HepG2 (cell line): ENCODE measurements around the gene SMAD3. TPM values are rescaled to one million over a fixed set of nuclear protein-coding genes. Genes with fewer than 3 reads are reported as not detected.

Source experiments
- ATAC-seq: fragments of 200-7000 bp; cut with Tn5 transposase; 3 replicates; pipeline ENCODE4 v1.9.1; 2020; ENCODE audit warnings: mild to moderate bottlenecking, moderate library complexity
- BruUV-seq: library from RNA; stranded (reverse); fragments of 400-500 nt; replicated peaks from 2 replicates; lab custom pipeline; 2021; lab: Mats Ljungman, UMichigan
- CTCF ChIA-PET: fragments of 300-600 bp; formaldehyde crosslinking; extraction: SDS; loops from one replicate; lab custom pipeline; 2021; ENCODE audit warnings: low total read pairs, inconsistent platforms, low intra/inter-chr PET ratio; lab: Yijun Ruan, JAX
- POLR2A ChIA-PET: fragments of 350-600 bp; sonication (Branson Sonifier 250); formaldehyde crosslinking; loops from one replicate; lab custom pipeline; 2020; ENCODE audit warnings: antibody characterized with exemption, inconsistent platforms; lab: Yijun Ruan, JAX
- DNase-seq: peaks from one replicate; pipeline ENCODE4 v3.0.0-alpha.2; 2015; ENCODE audit warnings: low spot score
- FAIRE-seq: peaks from 3 replicates; lab custom pipeline; 2011; peaks lifted over from hg19 to GRCh38; lab: Jason Lieb, UNC
- H2AFZ ChIP-seq: one replicate; pipeline ENCODE4 v1.6.1; 2011; ENCODE audit warnings: low read length, inconsistent platforms
- H3K27ac ChIP-seq: fragments of 300-600 bp; 3 replicates; pipeline ENCODE4 v1.8.0; 2011; ENCODE audit warnings: mixed run types, mild to moderate bottlenecking, mixed read lengths, low read length, inconsistent platforms; ENCODE audit not compliant: insufficient read depth; ENCODE audit errors: extremely low read length
- H3K27me3 ChIP-seq, 2 experiments: fragments of 200-600 bp in 1 of 2; 2 replicates in 1 of 2; 3 replicates in 1 of 2; pipeline versions ENCODE4 v1.6.0 to v1.8.0; 2011; ENCODE audit warnings: low read length in 2 of 2, mild to moderate bottlenecking in 2 of 2, moderate library complexity in 2 of 2, inconsistent platforms in 1 of 2; ENCODE audit not compliant: insufficient read depth in 2 of 2, control insufficient read depth in 1 of 2
- H3K36me3 ChIP-seq, 2 experiments: fragments of 200-600 bp in 1 of 2; replicated peaks in 1 of 2; 2 replicates in 1 of 2; 3 replicates in 1 of 2; pipeline versions ENCODE4 v1.5.1 to v1.8.0; 2011; ENCODE audit warnings: low read length in 2 of 2, inconsistent platforms in 1 of 2; ENCODE audit not compliant: insufficient read depth in 2 of 2, control insufficient read depth in 1 of 2
- H3K4me1 ChIP-seq: 2 replicates; pipeline ENCODE4 v1.5.1; 2012; ENCODE audit warnings: low read length, inconsistent platforms; ENCODE audit not compliant: insufficient read depth
- H3K4me2 ChIP-seq: 2 replicates; pipeline ENCODE4 v1.6.0; 2011; ENCODE audit warnings: low read depth, low read length, inconsistent platforms
- H3K4me3 ChIP-seq, 3 experiments: fragments of 200-600 bp in 1 of 3; sonication (generic), shearing (Covaris generic) in 1 of 3; replicated peaks in 1 of 3; 2 replicates each; pipeline ENCODE4 v1.5.1; 2011 to 2016; ENCODE audit warnings: low read length in 3 of 3, inconsistent platforms in 2 of 3, low read depth in 2 of 3, mild to moderate bottlenecking in 2 of 3, control low read depth in 1 of 3, mixed read lengths in 1 of 3; ENCODE audit not compliant: insufficient read depth in 1 of 3
- H3K79me2 ChIP-seq: one replicate; pipeline ENCODE4 v1.6.1; 2011; ENCODE audit warnings: low read length, inconsistent platforms; ENCODE audit not compliant: insufficient read depth
- H3K9ac ChIP-seq: 2 replicates; pipeline ENCODE4 v1.6.0; 2011; ENCODE audit warnings: mild to moderate bottlenecking, low read depth, low read length, inconsistent platforms; ENCODE audit not compliant: insufficient read depth
- H3K9me3 ChIP-seq: 2 replicates; pipeline ENCODE4 v1.5.1; 2012; ENCODE audit warnings: mild to moderate bottlenecking, low read length
- H4K20me1 ChIP-seq: 2 replicates; pipeline ENCODE4 v1.6.0; 2011; ENCODE audit warnings: inconsistent platforms, mild to moderate bottlenecking, low read length, moderate library complexity; ENCODE audit not compliant: insufficient read depth
- HNRNPL ChIP-seq: fragments of 200-400 bp; formaldehyde crosslinking; IDR thresholded peaks from 2 replicates; pipeline ENCODE4 v1.6.1; 2017; ENCODE audit warnings: mild to moderate bottlenecking, low read depth, low read length
- TRAFD1 ChIP-seq: sonication (generic); formaldehyde crosslinking; IDR thresholded peaks from 2 replicates; pipeline ENCODE4 v1.5.1; 2020; ENCODE audit warnings: missing genetic modification reagents, mild to moderate bottlenecking, borderline replicate concordance
- ZSCAN20 ChIP-seq: sonication (generic); formaldehyde crosslinking; IDR thresholded peaks from 2 replicates; pipeline ENCODE4 v1.4.0; 2020; ENCODE audit warnings: missing genetic modification reagents, mild to moderate bottlenecking, borderline replicate concordance
- WGBS: methylation state at CpG from one replicate; pipeline ENCODE4 v1.1.6; 2017; ENCODE audit warnings: low lambda C conversion rate; 5-methylcytosine and 5-hydroxymethylcytosine counted together
- in situ Hi-C: cut with HindIII; loops from 2 replicates; pipeline ENCODE4 v1.10.0; 2017; ENCODE audit warnings: low pct_unique_long_range_greater_than_20kb; ENCODE audit not compliant: extremely low pct_ligation_motif_present
- intact Hi-C: fragments of 100-400 bp; cut with micrococcal nuclease; formaldehyde crosslinking; loops from one replicate; pipeline ENCODE4 v1.10.0; 2022; ENCODE audit not compliant: unreplicated experiment
- polyA plus RNA-seq, 8 experiments: library from polyadenylated mRNA; depleted of rRNA in 3 of 8; stranded (reverse) in 7 of 8; unstranded in 1 of 8; fragments of >200 nt; fragmentation: Illumina TruSeq in 4 of 8; extraction: Trizol in 4 of 8; gene quantifications; 2 replicates each; pipeline versions ENCODE4 v1.2.1 to v1.2.3, GENCODE V29; 2011 to 2016; ENCODE audit warnings: low read depth in 4 of 8, missing spikeins in 1 of 8, mixed read lengths in 1 of 8; ENCODE audit not compliant: insufficient read depth in 1 of 8
- total RNA-seq, 5 experiments: library from RNA; depleted of rRNA; stranded (reverse); fragments of >200 nt; fragmentation: Illumina TruSeq; extraction: Trizol; gene quantifications; 2 replicates each; pipeline ENCODE4 v1.2.3, GENCODE V29; 2016; ENCODE audit warnings: low read depth in 1 of 5
- TF ChIP-seq, protein P1 (sequence below): sonication (generic); formaldehyde crosslinking; IDR thresholded peaks from 2 replicates; pipeline ENCODE4 v1.4.0; 2020; ENCODE audit warnings: mild to moderate bottlenecking, missing genetic modification reagents
- TF ChIP-seq, protein P2 (sequence below): sonication (generic); formaldehyde crosslinking; IDR thresholded peaks from 2 replicates; pipeline ENCODE4 v1.8.1; 2023; ENCODE audit warnings: mild to moderate bottlenecking, inconsistent platforms, moderate library complexity, missing genetic modification reagents, borderline replicate concordance
- TF ChIP-seq, protein P3 (sequence below): IDR thresholded peaks from 2 replicates; pipeline ENCODE4 v1.6.1; 2016; ENCODE audit warnings: low read depth

The SMAD3 gene
- total and polyA plus RNA-seq, 2 of the 13 experiments (the other 11 are each of a cell fraction or from before 2014, with no cell fraction given) = 8.6 to 56.3 TPM

- no peak overlapping the region for H3K4me3 ChIP-seq
- no peaks in the 10 kb centered on the region for H3K9me3 ChIP-seq
- no peak overlapping the region for H2AFZ ChIP-seq
- no peak overlapping the region for H3K4me2 ChIP-seq
- CTCF ChIA-PET = no interaction called here
- no peak for DNase-seq
- FAIRE-seq = no peak
- peaks cover 83% of the 10 kb centered on the region for H4K20me1 ChIP-seq
- TF ChIP-seq ZSCAN20 = no peak
- no peak for TF ChIP-seq HNRNPL
- no peak for TF ChIP-seq TRAFD1 (CRISPR knock-in tag)
- BruUV-seq = no TSS peak
- WGBS = 83% methylated on average over 3 of the region's 3 CpGs
- no peak overlapping the region for H3K27ac ChIP-seq
- intact Hi-C loops = no loop called here
- no peak overlapping the region for H3K9ac ChIP-seq
- H3K79me2 ChIP-seq = peaks cover 57% of the 10 kb centered on the region
- peaks cover 6 to 12% of the 10 kb centered on the region in 2 experiments; a peak in 4 of 5 replicates for H3K36me3 ChIP-seq
- POLR2A ChIA-PET = interaction anchor here (1.3 to 1.8 kb wide), 2 partner anchors 19 to 54 kb away, joined by 4 to 5 read pairs; no protein-coding TSS in a partner anchor
- in situ Hi-C loops = no loop called here
- H3K27me3 ChIP-seq = no peaks in the 10 kb centered on the region
- no peak for ATAC-seq
- peaks cover 61% of the 10 kb centered on the region for H3K4me1 ChIP-seq
Observed at GRCh38 chr15:67124111-67124510, 58.7 kb downstream of the SMAD3 start.

DNA sequence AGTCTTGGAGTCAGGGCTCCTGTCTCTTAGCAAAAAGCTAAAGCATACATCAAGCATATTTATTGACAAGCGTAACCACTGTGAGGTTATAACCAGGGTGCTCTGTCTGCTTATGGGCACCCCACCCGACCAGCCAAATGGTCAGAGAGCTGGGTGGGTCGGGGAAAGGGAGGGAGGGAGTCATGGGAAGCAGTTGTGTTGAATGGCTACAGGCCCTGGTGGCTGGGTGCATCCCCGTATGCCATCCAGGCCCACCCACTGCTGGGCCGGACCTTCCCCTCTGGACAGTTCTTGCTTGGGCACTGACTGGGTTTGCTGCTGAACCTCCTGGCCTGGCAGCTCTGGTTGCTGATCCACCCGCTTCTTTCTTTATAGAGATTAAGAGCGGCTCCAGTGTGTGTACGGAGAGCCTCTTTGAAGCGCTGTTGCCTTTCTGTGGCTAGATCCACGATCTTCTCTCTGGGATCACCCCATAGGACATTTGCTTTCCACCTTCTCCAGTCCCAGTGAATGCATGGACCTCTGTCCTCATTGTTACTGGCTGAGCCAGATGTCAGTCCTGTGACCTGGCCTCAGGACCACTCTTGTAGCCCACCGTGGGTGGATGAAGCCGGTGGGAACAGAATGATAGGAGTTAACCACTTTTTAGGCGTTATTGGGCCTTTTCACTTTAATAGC is 59.6 kb downstream of the SMAD3 start:
- in situ Hi-C loops = no loop called here
- Histone ChIP-seq H3K4me1 (peaks cover 51% of the 10 kb centered on the region), H3K79me2 (peaks cover 59% of the 10 kb centered on the region), H3K27me3 (no peaks in the 10 kb centered on the region), H2AFZ (no peak overlapping the region), H4K20me1 (peaks cover 83% of the 10 kb centered on the region), H3K4me3 (no peak overlapping the region)
- ATAC-seq (no peak), FAIRE-seq (no peak)
- BruUV-seq = no TSS peak
- TF ChIP-seq, protein P1, sequence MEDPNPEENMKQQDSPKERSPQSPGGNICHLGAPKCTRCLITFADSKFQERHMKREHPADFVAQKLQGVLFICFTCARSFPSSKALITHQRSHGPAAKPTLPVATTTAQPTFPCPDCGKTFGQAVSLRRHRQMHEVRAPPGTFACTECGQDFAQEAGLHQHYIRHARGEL (CRISPR knock-in tag) = no peak
- TF ChIP-seq, protein P2, sequence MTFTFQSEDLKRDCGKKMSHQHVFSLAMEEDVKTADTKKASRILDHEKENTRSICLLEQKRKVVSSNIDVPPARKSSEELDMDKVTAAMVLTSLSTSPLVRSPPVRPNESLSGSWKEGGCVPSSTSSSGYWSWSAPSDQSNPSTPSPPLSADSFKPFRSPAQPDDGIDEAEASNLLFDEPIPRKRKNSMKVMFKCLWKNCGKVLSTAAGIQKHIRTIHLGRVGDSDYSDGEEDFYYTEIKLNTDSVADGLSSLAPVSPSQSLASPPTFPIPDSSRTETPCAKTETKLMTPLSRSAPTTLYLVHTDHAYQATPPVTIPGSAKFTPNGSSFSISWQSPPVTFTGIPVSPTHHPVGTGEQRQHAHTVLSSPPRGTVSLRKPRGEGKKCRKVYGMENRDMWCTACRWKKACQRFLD (CRISPR knock-in tag) = no peak
- TF ChIP-seq, protein P3, sequence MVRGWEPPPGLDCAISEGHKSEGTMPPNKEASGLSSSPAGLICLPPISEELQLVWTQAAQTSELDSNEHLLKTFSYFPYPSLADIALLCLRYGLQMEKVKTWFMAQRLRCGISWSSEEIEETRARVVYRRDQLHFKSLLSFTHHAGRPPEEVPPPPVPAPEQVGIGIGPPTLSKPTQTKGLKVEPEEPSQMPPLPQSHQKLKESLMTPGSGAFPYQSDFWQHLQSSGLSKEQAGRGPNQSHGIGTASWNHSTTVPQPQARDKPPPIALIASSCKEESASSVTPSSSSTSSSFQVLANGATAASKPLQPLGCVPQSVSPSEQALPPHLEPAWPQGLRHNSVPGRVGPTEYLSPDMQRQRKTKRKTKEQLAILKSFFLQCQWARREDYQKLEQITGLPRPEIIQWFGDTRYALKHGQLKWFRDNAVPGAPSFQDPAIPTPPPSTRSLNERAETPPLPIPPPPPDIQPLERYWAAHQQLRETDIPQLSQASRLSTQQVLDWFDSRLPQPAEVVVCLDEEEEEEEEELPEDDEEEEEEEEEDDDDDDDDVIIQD = no peak
- TF ChIP-seq, all 625 proteins: peak for 0
- POLR2A ChIA-PET = interaction anchor here (1.2 to 1.8 kb wide), 2 partner anchors 20 to 61 kb away, joined by 4 to 5 read pairs; no protein-coding TSS in a partner anchor
- Histone ChIP-seq H3K4me2 (no peak overlapping the region), H3K27ac (no peak overlapping the region), H3K9ac (no peak overlapping the region), H3K9me3 (no peaks in the 10 kb centered on the region), H3K36me3 (peaks cover 9 to 17% of the 10 kb centered on the region in 2 experiments; a peak in 4 of 5 replicates)
- CTCF ChIA-PET = no interaction called here
- intact Hi-C loops = no loop called here
- no peak for DNase-seq
- WGBS = 95% methylated on average over 13 of the region's 13 CpGs
